GM12891 (cell line): Measurements from ENCODE around the gene KRI1.

Source experiments
- POLR2A ChIP-seq: IDR thresholded peaks from 2 replicates; pipeline ENCODE4 v1.6.1; 2011; ENCODE audit warnings: low read depth, low read length, control low read depth
- POLR2AphosphoS5 ChIP-seq: IDR thresholded peaks from 2 replicates; pipeline ENCODE4 v1.6.1; 2011; ENCODE audit warnings: low read depth, low read length, control low read depth

GRCh38 chr19:10553087-10553667 lies 12.6 kb downstream of the KRI1 start:
- TF ChIP-seq POLR2A, result no peak
- no peak for TF ChIP-seq POLR2AphosphoS5
